DND-41 (cell line): ENCODE data around the gene PCDHB14.

Experiments
- CTCF ChIP-seq: IDR thresholded peaks from 2 replicates; pipeline ENCODE4 v1.5.1; 2012; ENCODE audit warnings: borderline replicate concordance, low read length, moderate library complexity, mild to moderate bottlenecking; ENCODE audit not compliant: poor library complexity, severe bottlenecking; ENCODE audit errors: extremely low read depth
- EZH2 ChIP-seq: IDR thresholded peaks from 3 replicates; pipeline ENCODE4 v1.6.1; 2012; ENCODE audit warnings: borderline replicate concordance, low read depth, mild to moderate bottlenecking, moderate library complexity, low read length, inconsistent platforms; ENCODE audit not compliant: severe bottlenecking

GRCh38 chr5:141180313-141180712 lies 42.8 kb upstream of the PCDHB14 start:
- TF ChIP-seq CTCF (no peak), EZH2 (no peak)
